CD14-positive monocyte (primary cell): Measurements from ENCODE around the gene JAKMIP2. TPM values are rescaled to one million over a fixed set of nuclear protein-coding genes. Genes with fewer than 3 reads are reported as not detected.

Source experiments
- DNase-seq, 3 donors: peaks; one replicate each; pipeline ENCODE4 v3.0.0-alpha.2; 2011 to 2022
- H2AFZ ChIP-seq: 2 replicates; pipeline ENCODE4 v1.6.0; 2012; ENCODE audit warnings: mild to moderate bottlenecking, low read depth, low read length, inconsistent platforms; ENCODE audit not compliant: insufficient read depth, poor library complexity, severe bottlenecking
- H3K27ac ChIP-seq, 2 donors: 1 replicate in 1 of 2; 2 replicates in 1 of 2; pipeline ENCODE4 v1.5.1; 2012 to 2013; ENCODE audit warnings: low read length in 2 of 2, control low read depth in 1 of 2, inconsistent platforms in 1 of 2, low read depth in 1 of 2, mild to moderate bottlenecking in 1 of 2
- H3K27me3 ChIP-seq, 2 donors: one replicate each; pipeline versions ENCODE4 v1.6.0 to v1.6.1; 2011 to 2013; ENCODE audit warnings: low read length in 2 of 2; ENCODE audit not compliant: control insufficient read depth in 2 of 2, insufficient read depth in 2 of 2
- H3K36me3 ChIP-seq, 2 donors: replicated peaks in 1 of 2; 1 replicate in 1 of 2; 2 replicates in 1 of 2; pipeline versions ENCODE4 v1.5.1 to v1.6.1; 2012 to 2013; ENCODE audit warnings: low read length in 2 of 2, control low read depth in 1 of 2, inconsistent platforms in 1 of 2, mild to moderate bottlenecking in 1 of 2; ENCODE audit not compliant: insufficient read depth in 2 of 2, control insufficient read depth in 1 of 2
- H3K4me1 ChIP-seq, 2 donors: 1 replicate in 1 of 2; 2 replicates in 1 of 2; pipeline versions ENCODE4 v1.5.1 to v1.6.1; 2012 to 2013; ENCODE audit warnings: low read length in 2 of 2, control low read depth in 1 of 2, inconsistent platforms in 1 of 2, mild to moderate bottlenecking in 1 of 2, moderate library complexity in 1 of 2; ENCODE audit not compliant: insufficient read depth in 2 of 2, control insufficient read depth in 1 of 2
- H3K4me2 ChIP-seq: replicated peaks from 2 replicates; pipeline ENCODE3; 2012; ENCODE audit warnings: low read length, moderate library complexity, mild to moderate bottlenecking; ENCODE audit not compliant: poor library complexity, severe bottlenecking; ENCODE audit errors: extremely low read depth
- H3K4me3 ChIP-seq, 3 experiments: fragments of 200-600 bp in 1 of 3; sonication (generic) in 1 of 3; replicated peaks in 1 of 3; 1 replicate in 2 of 3; 2 replicates in 1 of 3; pipeline ENCODE4 v1.5.1; 2011 to 2013; ENCODE audit warnings: low read length in 3 of 3, mild to moderate bottlenecking in 3 of 3, control low read depth in 2 of 3, low read depth in 2 of 3, inconsistent platforms in 1 of 3, moderate library complexity in 1 of 3
- H3K79me2 ChIP-seq: 2 replicates; pipeline ENCODE4 v1.6.0; 2012; ENCODE audit warnings: mild to moderate bottlenecking, control low read depth, inconsistent platforms, low read length, moderate library complexity; ENCODE audit not compliant: insufficient read depth
- H3K9ac ChIP-seq: 2 replicates; pipeline ENCODE4 v1.6.0; 2017; ENCODE audit warnings: low read length, mild to moderate bottlenecking; ENCODE audit not compliant: insufficient read depth, poor library complexity, severe bottlenecking
- H3K9me3 ChIP-seq, 2 donors: replicated peaks in 1 of 2; 1 replicate in 1 of 2; 2 replicates in 1 of 2; pipeline versions ENCODE4 v1.5.1 to v1.6.1; 2012 to 2013; ENCODE audit warnings: low read length in 2 of 2, control low read depth in 1 of 2; ENCODE audit not compliant: control insufficient read depth in 1 of 2, insufficient read depth in 1 of 2
- H4K20me1 ChIP-seq: 2 replicates; pipeline ENCODE4 v1.6.0; 2012; ENCODE audit warnings: mild to moderate bottlenecking, low read length, control low read depth, moderate library complexity; ENCODE audit not compliant: insufficient read depth
- H3K27ac Mint-ChIP-seq, 7 donors: one replicate each; pipeline ENCODE4 v1.8.0; 2020; ENCODE audit warnings: mild to moderate bottlenecking in 7 of 7, mixed read lengths in 7 of 7, moderate library complexity in 6 of 7, inconsistent platforms in 2 of 7
- H3K27me3 Mint-ChIP-seq, 3 donors: one replicate each; pipeline ENCODE4 v1.8.0; 2021 to 2022; ENCODE audit warnings: low read depth in 3 of 3, mild to moderate bottlenecking in 3 of 3, mixed read lengths in 3 of 3, moderate library complexity in 3 of 3, inconsistent platforms in 1 of 3
- H3K36me3 Mint-ChIP-seq, 2 donors: one replicate each; pipeline ENCODE4 v1.8.0; 2020; ENCODE audit warnings: mixed read lengths in 2 of 2, inconsistent platforms in 1 of 2, mild to moderate bottlenecking in 1 of 2
- H3K4me1 Mint-ChIP-seq: one replicate; pipeline ENCODE4 v1.8.0; 2020; ENCODE audit warnings: mild to moderate bottlenecking, mixed read lengths
- H3K4me3 Mint-ChIP-seq, 2 donors: one replicate each; pipeline ENCODE4 v1.8.0; 2020; ENCODE audit warnings: mild to moderate bottlenecking in 2 of 2, mixed read lengths in 2 of 2, moderate library complexity in 1 of 2
- H3K9me3 Mint-ChIP-seq, 7 donors: one replicate each; pipeline ENCODE4 v1.8.0; 2020 to 2022; ENCODE audit warnings: mixed read lengths in 7 of 7, mild to moderate bottlenecking in 6 of 7, moderate library complexity in 6 of 7, inconsistent platforms in 2 of 7
- CTCF ChIP-seq: fragments of 200-600 bp; IDR thresholded peaks from one replicate; pipeline ENCODE4 v1.8.0; 2022; ENCODE audit warnings: antibody characterized with exemption, mild to moderate bottlenecking
- WGBS: methylation state at CpG from one replicate; pipeline ENCODE4 v1.1.5; 2013; ENCODE audit warnings: missing lambda C conversion rate; ENCODE audit not compliant: insufficient coverage; 5-methylcytosine and 5-hydroxymethylcytosine counted together
- intact Hi-C, 2 donors: fragments of 100-400 bp; cut with micrococcal nuclease; formaldehyde crosslinking; loops; one replicate each; pipeline versions ENCODE4 v1.15.0 to v1.15.1; 2023
- polyA plus RNA-seq, 3 donors: library from polyadenylated mRNA; depleted of rRNA in 1 of 3; unstranded in 2 of 3; stranded (reverse) in 1 of 3; fragments of 300-500 nt in 2 of 3; fragments of >200 nt in 1 of 3; fragmentation: Illumina TruSeq in 2 of 3; gene quantifications; 1 replicate in 2 of 3; 2 replicates in 1 of 3; pipeline ENCODE4 v1.2.3, GENCODE V29; 2012 to 2021

Gene JAKMIP2
- polyA plus RNA-seq, 3 donors: 0.02 TPM; not detected in 2

DNA sequence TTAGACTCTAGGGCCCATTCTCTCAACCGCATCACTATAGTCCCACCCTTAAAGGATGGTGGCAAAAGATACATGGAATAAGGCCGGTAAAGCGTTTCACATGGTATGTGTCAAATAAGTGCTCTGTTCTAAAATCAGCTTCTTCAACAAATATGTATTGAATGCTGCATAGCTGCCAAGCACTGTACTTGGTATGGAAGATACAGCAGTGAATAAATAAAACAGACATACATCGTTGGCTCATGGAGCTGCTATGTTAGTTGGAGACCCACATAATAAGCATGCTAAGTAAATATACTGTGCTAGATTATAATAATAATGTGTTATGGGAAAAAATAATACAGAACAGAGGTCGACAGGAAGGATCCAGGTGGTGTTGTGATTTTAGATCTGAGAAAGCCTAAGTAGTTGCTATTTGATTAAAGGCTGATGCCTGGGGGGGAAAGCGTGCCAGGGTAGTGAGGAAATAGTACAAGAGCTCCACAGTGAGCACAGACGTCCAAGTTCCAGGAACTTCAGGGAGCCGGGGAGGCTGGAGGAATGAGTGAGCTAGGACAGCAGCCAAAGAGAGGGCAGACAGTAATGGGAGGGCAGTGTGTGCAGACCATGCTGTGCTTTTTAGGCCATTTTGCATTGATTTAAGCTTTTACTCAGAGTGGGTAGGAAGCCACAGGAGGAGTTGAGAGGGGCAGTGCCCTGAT, 93.7 kb downstream of the JAKMIP2 start:
- no peak overlapping the region for H3K4me3 Mint-ChIP-seq
- no peak overlapping the region for H3K27ac Mint-ChIP-seq
- WGBS: 82% methylated on average over 4 of the region's 8 CpGs
- Histone ChIP-seq H3K4me1 (no peaks in the 10 kb centered on the region), H2AFZ (no peak overlapping the region), H3K9ac (no peak overlapping the region), H3K36me3 (no peaks in the 10 kb centered on the region), H3K27ac (no peak overlapping the region), H3K79me2 (no peaks in the 10 kb centered on the region), H3K4me2 (no peak overlapping the region), H4K20me1 (no peaks in the 10 kb centered on the region), H3K9me3 (no peaks in the 10 kb centered on the region), H3K27me3 (no peaks in the 10 kb centered on the region), H3K4me3 (no peak overlapping the region)
- intact Hi-C loops: no loop called here
- H3K36me3 Mint-ChIP-seq: no peaks in the 10 kb centered on the region
- H3K27me3 Mint-ChIP-seq: no peaks in the 10 kb centered on the region
- H3K4me1 Mint-ChIP-seq: no peaks in the 10 kb centered on the region
- DNase-seq: no peak
- H3K9me3 Mint-ChIP-seq: no peaks in the 10 kb centered on the region
- TF ChIP-seq CTCF: no peak

GRCh38 chr5:147687118-147687517, 95.4 kb downstream of the JAKMIP2 start:
- Histone ChIP-seq H3K4me2 (no peak overlapping the region), H3K9ac (no peak overlapping the region), H3K9me3 (no peaks in the 10 kb centered on the region), H3K36me3 (no peaks in the 10 kb centered on the region), H3K27me3 (no peaks in the 10 kb centered on the region), H4K20me1 (no peaks in the 10 kb centered on the region), H3K4me3 (no peak overlapping the region), H3K4me1 (no peaks in the 10 kb centered on the region), H3K79me2 (no peaks in the 10 kb centered on the region), H2AFZ (no peak overlapping the region), H3K27ac (no peak overlapping the region)
- no peak for DNase-seq
- intact Hi-C loops: no loop called here
- WGBS: 100% methylated on average over 1 of the region's 2 CpGs
- TF ChIP-seq CTCF: no peak
- no peaks in the 10 kb centered on the region for H3K4me1 Mint-ChIP-seq
- no peaks in the 10 kb centered on the region for H3K9me3 Mint-ChIP-seq
- H3K27ac Mint-ChIP-seq: no peak overlapping the region
- no peaks in the 10 kb centered on the region for H3K36me3 Mint-ChIP-seq
- no peak overlapping the region for H3K4me3 Mint-ChIP-seq
- no peaks in the 10 kb centered on the region for H3K27me3 Mint-ChIP-seq
